GM03348 (cell line): ENCODE measurements around the gene TRIP10.

Experiments
- DNase-seq: peaks from one replicate; pipeline ENCODE4 v3.0.0; 2012; ENCODE audit warnings: low spot score

Gene TRIP10

DNA sequence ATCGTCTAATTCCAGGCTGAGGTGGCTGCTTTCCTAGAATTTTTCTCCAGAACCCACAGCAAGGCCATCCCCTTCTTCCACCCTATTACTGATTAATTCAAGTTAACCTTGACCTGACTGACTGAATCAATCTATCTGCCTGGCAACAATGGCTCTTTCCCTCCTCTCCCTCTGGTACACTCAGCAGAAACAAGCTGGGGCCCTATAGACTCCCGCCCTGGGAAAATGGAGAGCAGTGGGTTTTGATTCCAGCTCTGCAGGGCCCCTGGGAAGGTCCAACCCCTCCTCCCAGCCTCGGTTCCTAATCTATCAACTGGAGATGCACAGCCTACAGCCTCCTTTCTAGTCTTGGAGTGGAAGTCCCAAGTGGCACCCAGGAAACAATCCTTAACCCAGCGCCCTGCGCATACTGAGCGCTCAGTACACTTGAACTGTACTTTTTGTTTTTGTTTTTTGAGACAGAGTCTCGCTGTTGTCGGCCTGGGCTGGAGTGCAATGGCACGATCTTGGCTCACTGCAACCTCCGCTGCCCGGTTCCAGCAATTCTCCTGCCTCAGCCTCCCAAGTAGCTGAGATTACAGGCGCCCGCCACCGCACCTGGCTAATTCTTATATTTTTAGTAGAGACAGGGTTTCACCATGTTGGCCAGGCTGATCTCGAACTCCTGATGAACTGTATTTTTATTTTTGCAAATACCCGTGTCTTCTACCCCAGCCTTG, 13.8 kb upstream of the TRIP10 start:
- no peak for DNase-seq

DNA sequence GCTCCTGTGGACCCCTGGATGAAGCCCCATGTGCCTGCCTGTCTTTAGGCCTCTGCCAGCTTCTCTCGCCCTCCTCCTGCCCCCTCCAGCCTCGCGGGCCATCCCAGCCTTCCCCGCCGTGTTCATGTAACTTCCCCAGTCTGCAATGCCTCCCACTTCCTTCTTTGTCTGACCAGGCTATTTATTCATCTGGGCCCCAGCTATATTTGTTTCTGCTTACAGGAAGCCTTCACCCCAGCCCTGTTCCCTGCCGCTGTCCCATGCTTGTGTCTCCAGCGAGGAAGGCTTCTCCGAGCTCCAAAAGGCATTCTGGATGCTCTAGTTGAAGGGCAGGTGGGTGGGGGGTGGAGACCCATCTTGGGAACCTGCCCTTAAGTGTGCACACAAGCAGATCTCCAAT, 11.1 kb upstream of the TRIP10 start:
- DNase-seq = no peak

- no peak for DNase-seq
These were observed 9.8 kb upstream of the TRIP10 start for GRCh38 chr19:6729573-6730152.

GRCh38 chr19:6730153-6730804, 9.2 kb upstream of the TRIP10 start:
- DNase-seq = no peak

DNA sequence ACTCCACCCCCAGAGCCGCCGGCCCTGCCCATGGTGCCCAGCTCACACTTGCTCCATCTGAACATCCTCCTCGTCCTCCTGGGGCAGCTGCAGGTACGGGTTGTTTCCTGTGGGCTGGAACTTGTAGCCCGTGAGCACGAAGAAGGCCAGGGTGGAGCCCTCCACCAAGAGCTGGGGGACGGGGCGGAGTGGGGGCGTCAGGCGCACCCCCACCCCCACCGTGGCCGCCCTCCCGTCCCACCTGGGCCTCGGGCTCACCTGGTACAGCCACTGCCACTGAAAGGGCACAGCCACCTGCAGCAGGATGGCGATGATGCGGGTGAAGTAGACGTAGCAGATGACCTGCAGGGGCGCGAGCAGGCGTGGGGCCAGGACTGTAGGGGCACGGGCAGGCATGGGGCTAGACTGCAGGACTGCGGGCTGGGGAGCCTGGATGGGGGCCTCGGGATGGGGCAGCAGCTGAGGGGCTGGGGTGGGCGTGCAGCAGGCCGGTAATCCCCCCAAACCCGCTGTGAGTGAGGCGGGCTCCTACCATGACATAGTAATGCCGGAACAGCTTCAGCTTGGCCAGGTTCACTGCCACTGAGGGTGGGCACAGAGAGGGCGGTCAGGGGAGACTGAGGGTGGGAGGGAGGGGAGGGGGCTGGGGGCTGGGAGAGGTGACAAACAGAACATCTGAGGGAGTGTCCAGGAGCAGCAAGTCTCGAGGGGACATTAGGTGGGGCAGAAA, 8.4 kb upstream of the TRIP10 start:
- DNase-seq = no peak

GRCh38 chr19:6731822-6732221, 7.7 kb upstream of the TRIP10 start:
- no peak for DNase-seq

DNA sequence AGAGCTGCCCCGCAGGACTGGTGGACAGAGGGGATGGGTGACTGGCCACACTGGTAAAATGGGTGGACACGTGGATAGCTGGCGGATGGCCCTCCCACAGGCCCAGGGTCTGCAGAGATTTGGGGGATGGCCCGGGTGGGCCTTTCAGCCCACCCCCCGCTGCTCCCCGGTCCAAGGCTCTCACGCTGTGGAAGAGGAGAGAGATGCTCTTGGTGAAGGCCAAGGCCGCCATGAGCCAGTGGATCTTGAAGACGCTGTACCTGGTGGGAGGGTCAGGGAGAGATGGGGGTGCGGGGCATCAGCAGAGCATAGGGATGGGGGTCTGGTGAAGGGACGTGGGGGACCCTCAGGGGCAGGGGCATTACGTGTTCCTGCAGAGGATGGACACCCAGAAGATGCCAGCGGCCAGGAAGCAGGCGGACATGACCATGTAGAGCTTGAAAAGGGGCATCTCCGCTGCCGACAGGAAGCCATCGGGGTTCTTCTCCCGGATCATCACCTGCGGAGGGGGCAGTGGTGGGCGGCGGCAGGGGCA, 6.6 kb upstream of the TRIP10 start:
- no peak for DNase-seq

GRCh38 chr19:6733338-6734095, 6.0 kb upstream of the TRIP10 start:
- no peak for DNase-seq

DNA sequence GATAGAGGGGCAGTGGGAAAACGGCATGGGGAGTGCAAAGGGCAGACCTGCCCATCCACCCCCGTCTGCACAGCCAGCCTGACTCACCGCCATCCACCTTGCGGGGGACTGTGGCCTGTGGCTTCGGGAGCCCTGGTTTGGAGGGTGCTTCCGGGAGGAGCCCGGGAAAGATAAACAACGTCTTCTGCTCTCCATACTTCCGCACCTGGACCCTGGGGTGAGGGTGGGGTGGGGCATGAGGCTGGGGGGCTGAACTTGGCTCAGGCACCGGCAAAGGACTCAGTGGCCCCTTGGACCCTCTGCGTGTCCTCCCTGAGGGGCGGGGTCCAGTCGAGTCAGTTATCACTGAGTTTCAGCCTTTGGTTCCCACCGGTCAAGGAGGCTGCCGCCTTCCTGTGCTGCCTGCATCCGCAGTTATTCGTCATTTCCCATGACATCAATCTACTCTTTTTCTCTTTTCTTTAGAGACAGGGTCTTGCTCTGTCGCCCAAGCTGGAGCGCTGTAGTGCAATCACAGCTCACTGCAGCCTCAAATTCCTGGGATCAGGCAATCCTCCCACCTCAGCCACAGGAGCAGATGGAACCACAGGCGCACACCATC, 5.3 kb upstream of the TRIP10 start:
- no peak for DNase-seq

DNA sequence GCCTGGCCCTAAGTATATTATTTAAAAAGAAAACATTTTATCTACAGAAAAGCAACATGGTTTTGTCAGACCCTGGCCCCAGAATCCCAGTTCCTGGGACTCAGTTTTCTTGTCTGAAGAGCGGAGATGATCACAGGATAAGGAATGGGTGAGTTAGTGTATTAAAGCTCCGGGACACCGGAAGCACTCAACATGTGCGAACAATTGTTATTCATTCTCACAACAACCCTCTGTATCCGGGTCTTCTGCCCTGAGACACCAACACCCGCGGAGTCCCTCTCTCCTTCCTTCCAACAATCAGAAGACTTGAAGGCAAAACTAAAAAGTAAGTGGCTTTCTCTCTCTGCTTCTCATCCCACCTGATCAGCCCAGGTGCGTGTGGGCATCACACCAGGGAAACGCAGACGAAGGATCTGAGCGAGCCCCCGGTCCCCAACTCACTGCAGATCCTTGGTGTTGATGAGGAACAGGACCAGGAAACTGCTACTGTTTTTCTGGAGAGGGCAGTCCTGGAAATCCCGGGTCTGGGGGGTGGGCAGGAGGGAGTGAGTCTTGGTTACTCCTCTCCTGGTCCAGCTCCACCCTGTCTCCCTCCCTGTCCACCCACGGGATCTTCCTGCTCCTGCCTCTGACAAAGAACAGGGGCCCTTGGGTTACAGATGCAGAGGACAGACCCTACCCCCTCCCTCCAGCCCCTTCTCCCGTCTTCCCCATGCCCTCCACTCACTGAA, 4.1 kb upstream of the TRIP10 start:
- DNase-seq = no peak

DNA sequence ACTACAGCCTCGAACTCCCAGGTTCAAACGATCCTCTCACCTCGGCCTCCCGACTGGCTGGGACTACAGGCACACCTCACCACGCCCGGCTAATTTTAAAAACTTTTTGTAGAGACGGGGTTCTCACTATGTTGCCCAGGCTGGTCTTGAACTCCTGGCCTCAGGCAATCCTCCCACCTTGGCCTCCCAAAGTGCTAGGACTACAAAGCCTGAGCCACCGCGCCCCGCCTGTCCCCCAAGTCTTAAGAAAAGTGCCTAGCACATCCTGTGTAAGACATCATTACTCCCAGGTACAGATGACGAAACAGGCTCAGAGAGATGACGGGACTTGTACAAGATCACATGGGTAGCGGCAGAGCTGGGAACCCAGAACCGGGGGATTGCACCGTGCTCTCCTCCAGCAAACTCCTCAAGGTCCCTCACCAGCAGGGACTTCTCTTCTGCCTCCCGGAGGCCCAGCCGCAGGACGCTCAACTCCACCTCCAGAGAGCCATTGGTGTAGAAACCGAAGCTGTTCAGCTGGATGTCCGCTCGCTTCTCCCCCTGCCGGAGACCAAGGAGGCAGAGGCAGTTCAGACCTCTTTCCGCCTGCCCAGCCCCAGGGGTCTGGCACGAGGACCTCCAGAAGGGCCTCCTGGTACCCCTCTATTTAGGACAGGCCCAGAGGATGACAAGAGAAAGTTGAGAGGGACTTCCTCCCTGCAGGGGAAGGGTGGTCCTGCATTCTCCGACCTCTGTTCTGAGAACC, 3.1 kb upstream of the TRIP10 start:
- peak; percentile 87 for DNase-seq

DNA sequence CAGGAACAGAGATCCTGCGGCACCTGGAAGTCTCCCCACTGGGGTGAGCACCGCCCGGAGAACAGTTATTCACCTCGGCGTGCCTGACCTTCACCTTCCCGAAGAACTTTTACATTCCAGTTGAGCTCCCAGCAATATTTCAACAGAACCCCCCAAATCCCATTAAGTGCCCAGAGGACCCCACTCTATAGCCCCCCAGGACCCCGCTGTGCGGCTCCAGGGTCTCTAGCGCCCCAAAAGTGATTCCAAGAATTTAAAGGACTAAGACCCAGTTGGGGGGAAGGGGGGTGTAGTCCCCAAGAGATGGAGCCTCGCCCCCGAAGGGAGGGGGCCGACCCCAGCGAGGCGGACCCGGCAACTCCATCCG, 2.6 kb upstream of the TRIP10 start:
- DNase-seq = no peak

DNA sequence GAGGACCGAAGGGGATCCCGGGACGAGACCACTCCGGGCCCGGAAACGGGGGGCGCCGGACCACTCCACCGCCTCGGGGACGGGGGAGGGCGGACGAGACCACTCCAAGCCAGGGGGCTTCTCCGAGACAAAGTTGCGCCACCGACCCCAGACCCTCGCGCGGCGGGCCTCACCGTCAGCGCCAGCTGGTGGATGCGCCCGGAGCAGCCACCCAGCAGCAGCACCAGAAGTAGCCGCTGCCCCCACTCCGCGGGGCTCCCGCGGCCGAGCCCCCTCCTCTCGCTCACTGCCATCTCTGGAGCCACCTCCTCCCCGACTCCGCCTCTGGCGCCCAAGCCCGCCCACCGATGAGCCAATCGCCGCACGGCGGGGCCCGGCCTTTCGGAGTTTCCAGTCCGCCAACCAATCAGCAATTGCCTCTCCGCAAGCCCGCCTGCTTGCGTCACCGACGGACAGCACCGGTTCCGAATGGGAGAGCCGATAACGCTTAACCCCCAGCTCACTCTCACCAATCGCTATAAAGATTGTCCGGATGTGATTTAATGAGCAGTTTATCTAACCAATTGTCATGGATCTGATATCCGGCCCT, 2.1 kb upstream of the TRIP10 start, which contains the start of gene GPR108:
TSS of gene GPR108 (minus strand) at position 297 of the 589 bp plus-strand sequence. CDS start at position 293, 4 bp downstream.
- DNase-seq = peak; percentile 99

DNA sequence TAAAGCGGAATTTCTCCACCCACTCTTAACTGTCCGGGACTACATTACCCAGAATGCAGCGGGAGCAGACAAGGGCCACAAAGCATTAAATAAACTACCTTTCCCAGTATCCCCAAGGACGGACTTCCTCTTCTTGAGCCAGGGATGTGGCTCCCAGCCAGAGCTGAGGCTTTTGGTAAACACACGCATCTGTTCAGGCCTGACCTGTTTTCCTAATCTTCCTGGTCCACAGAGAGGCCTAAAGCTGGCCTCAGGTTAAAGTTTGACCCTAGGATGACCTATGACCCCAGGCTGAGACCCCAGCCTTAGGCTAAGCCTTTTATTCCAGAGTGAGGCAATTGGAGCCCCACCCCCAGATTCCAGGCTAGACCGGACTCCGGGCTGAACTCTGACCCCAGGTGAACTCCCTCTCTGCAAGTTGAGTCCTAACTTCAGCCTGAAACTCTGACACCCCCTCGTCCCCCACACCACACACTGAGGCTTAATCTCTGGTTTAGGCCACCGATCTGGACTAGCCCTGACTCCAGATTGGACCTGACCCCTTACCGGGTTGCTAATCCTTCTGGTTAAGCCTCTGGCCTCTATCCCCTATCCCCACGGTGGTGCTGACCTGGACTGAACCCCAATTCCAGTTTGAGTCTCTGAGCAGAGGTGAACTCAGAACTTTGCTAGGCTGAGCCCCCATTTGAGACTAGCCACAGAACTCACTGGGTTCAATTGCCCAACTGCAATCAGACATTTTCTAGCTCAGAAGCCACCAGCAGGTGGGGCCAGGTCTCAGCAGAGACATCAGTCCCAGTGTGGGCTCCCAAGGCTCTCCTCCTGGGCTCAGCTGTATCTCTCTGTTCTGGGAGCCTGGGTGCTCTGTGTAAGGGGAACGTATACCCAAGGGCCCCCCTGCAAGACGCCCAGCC, 1.4 kb upstream of the TRIP10 start:
- peak; percentile 69 for DNase-seq

DNA sequence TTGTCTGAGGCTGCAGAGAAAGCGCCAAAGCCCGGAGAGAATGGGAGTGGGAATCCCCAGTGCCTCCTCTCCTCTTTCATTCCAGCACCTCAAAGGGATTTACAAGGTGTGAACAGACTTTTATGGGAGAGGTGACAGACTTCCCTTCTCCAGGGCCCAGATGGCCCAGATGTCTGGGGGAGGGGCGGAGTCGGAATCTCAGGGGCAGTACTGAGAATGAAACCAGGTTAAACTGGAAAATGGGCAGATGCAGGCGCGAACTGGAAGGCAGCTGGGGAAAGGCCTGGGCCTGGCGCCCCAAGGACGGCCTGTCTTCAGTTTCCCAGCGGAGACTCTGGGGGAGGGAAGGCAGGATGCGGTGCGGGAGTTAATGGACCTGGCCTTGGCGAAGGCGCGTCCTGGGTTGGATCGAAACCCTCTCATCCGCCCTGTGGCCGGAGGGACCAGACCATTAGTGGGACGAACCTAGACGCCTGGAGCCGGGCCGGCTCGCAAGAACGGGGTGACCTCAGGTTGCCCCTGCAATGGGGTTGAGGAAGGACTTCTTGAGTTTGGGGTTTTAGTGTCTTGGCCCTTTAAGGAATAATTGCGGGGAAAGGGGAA, 592 bp upstream of the TRIP10 start:
- DNase-seq = no peak

DNA sequence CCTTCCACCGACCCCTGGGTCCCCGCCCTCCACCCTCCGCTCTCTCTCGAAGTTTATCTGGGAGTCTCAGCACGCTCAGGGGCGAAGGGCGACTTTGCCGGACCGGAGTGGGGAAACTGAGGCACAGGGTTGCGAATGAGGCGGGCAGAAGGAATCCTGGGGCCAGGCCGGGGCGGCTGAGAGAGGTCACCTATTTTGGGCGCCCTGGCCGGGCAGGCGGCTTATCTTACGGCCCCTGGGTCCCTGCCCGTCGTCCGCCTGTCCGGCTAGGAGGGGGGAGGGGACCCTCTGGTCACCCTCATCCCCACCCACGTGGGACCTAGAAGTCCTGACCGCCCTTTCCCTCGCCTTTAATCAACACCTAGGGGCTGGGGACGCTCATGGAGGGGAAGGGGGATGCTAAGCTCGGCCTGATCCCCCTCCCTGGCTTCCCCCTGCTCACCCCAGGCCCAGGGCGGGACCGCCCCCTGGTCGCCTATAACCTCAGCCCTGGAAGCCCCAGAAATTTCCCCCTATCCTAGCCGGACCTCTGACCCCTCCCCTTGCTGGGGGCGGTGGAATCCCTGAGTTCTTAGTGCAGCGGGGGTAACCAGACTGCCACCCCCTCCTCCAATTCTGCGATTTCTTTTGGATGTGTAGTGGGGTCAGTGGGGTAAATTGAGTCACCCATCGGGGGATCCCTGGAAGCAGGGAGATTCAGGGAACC, 556 bp downstream of the TRIP10 start:
- DNase-seq = peak; percentile 50

DNA sequence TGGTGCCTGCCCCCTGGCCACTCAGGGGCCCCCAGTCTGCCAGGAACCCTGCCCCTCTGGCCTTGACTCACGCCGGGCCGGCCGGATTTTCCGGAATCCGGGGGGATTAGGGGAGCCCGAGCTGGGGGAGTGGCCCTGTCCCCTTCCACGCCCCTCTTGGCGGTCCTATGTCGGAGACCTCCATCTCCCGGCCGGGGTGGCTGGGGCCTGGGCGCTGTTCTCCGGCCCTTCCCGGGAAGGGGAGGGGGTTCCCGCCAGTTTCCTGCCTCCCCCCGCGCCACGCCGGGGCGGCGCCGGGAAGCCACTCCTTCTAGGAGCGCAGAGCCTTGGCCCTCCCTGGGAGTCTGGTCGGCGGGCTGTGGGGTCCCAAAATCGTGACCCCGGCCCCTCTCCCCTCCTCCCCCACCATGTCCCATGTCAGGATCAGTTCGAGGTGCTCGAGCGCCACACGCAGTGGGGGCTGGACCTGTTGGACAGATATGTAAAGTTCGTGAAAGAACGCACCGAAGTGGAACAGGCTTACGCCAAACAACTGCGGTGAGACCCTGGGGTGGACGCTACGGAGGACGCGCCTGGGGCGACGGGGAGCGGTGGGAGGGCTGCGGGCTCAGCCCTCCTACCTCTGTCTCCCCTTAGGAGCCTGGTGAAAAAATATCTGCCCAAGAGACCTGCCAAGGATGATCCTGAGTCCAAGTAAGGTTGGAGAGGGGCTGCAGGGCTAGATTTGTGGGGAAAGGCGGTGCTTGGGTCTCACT, 1.3 kb downstream of the TRIP10 start:
- DNase-seq = peak; percentile 54
